ENCODE results near the gene OBI1.
A peak's percentile ranks its signal among the peaks of the same experiment; 100 is the strongest.

OBI1 gene, protein sequence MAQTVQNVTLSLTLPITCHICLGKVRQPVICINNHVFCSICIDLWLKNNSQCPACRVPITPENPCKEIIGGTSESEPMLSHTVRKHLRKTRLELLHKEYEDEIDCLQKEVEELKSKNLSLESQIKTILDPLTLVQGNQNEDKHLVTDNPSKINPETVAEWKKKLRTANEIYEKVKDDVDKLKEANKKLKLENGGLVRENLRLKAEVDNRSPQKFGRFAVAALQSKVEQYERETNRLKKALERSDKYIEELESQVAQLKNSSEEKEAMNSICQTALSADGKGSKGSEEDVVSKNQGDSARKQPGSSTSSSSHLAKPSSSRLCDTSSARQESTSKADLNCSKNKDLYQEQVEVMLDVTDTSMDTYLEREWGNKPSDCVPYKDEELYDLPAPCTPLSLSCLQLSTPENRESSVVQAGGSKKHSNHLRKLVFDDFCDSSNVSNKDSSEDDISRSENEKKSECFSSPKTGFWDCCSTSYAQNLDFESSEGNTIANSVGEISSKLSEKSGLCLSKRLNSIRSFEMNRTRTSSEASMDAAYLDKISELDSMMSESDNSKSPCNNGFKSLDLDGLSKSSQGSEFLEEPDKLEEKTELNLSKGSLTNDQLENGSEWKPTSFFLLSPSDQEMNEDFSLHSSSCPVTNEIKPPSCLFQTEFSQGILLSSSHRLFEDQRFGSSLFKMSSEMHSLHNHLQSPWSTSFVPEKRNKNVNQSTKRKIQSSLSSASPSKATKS

GRCh38 chr13:78658630-78659449 is at the start of gene OBI1:
OBI1 (minus strand) TSS chr13:78659155; CDS start chr13:78659120, 35 bp downstream.
- DNase-seq (ENCODE audit: low spot score) = peak; percentile 93

DNA sequence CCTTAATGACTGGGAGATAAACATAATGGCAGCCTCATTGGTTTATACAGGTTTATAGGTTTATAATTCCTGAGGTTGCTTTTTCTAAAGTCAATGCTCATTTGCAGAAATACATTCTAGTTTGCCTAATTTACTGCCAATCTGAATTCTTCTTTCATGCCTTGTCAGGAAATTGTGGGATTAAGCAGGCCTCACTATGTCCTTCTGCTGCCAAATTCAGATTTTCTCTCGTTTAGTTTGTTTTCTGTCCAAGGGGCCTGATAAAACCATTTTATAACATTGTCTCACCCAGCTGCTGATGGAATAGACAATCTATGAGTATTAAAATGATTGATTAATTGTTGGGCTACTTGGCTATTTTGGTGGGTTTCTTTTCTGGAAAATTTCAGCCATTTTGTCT is 42.4 kb upstream of the OBI1 start:
- no peak for DNase-seq (ENCODE audit: low spot score)

- no peak for DNase-seq (ENCODE audit: low spot score)
These were observed 41.4 kb upstream of the OBI1 start for GRCh38 chr13:78700121-78700910.

DNA sequence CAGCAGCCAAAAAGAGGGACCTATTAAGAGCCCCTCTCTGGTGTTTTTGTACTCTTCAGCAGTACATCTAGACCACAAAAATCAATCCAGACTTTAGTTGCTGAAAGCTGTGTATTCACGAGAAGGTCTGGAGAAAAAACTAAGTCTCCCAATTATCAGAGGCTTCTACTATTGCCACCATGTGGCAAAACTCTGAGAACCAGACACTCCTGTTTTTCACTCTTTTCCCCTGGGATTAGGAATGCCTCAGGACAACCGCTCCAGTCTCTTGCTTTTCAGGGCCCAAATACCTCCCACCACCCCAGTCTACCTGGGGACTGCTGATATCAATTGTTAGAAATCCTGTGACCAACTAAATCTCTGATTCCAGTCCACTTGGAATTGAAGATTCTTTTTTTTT is 30.1 kb upstream of the OBI1 start:
- no peak for DNase-seq (ENCODE audit: low spot score)

DNA sequence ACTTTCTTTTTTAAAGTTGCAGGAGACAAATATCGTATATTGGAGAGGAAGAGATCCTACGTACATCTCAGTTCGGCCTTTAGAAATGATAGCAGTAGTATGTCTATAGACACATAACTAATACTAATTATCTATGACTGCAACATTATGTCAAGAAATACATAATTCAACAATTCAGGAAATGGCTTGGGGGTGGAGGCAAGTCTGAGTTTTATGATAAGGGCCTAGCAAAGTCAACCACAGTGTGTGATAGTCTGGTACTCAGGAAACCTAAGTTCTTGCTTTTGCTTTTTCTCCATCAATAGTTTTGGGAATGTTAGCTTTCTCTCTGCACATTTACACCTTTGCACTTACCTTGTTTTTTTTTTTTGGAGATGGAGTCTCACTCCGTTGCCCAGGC is 27.5 kb upstream of the OBI1 start:
- no peak for DNase-seq (ENCODE audit: low spot score)

DNA sequence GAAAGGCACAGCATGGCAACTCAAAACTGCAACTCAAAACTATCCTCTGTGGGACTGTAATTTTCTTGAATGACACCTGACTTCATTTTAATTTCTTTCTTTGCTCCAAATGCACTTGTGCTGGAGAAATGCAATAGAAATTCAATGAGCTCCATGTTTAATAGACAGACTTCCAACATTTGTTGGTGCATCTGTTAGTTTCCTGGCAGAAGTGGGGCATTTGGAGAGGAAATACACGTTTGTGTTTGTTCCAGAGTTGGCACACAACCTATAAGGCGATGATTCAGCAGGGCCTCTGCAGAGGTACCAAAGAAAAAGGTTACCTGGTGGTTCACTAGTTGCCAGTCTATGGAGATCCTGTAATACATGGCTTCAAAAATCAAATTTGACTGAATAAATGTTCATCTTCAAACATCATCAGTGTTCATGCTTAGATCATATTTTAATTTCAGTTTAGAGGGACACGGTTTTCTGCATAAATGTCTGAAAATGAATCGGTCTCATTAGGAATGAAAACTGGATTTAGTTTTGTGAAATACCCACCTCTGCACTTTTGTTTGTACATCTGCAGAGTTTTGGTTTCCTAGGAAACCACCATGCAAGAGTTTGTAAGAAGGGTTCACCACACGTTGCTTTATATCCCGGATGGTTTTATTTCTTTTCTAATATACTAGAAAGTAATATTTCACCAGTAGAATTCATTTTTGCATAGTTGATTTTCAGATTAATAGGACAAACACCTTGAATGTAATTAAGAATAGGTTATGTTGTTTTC is 21.8 kb upstream of the OBI1 start:
- no peak for DNase-seq (ENCODE audit: low spot score)

DNA sequence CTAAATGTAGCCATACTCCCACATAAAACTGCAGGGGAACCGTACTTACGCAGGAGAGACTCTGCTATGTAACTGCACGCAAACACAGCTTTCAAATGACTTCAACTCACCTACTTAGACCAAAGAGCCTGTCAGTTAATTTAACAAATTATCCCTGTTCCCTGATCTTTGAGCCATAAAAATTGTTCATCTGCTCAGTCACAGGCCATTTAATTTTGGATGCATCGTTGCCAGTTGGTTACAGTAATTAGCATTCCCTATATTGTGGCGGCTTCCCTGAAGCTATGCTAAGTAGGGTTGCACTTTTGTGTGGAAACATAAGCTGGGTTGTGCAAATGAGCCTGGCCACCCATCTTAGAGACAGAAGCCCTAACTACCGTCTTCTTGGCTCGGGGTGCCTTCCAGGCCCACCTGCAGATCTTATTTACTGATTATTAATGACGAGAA is 21.2 kb upstream of the OBI1 start:
- no peak for DNase-seq (ENCODE audit: low spot score)

- DNase-seq (ENCODE audit: low spot score) = no peak
These were observed 20.4 kb upstream of the OBI1 start for GRCh38 chr13:78679329-78679728.

GRCh38 chr13:78675112-78675511 is 16.2 kb upstream of the OBI1 start:
- DNase-seq (ENCODE audit: low spot score) = no peak

- no peak for DNase-seq (ENCODE audit: low spot score)
These were observed 15.7 kb upstream of the OBI1 start for GRCh38 chr13:78674638-78675037.

- no peak for DNase-seq (ENCODE audit: low spot score)
These were observed 3.5 kb upstream of the OBI1 start for GRCh38 chr13:78662467-78662866.

DNA sequence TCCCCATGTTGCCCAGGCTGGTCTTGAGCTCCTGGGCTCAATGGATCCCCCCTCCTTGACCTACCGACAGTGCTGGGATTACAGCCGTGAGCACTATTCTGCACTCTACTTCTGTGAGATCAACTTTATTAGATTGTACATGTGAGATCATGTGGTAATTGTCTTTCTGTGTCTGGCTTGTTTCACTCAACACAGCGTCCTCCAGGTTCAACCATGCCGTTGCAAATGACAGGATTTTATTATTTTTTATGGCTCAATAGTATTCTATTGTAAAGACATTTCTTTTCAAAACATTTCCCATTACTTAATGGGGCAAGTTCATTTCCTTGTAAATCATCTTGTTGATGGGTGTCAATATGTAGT is 1.5 kb upstream of the OBI1 start:
- no peak for DNase-seq (ENCODE audit: low spot score)

DNA sequence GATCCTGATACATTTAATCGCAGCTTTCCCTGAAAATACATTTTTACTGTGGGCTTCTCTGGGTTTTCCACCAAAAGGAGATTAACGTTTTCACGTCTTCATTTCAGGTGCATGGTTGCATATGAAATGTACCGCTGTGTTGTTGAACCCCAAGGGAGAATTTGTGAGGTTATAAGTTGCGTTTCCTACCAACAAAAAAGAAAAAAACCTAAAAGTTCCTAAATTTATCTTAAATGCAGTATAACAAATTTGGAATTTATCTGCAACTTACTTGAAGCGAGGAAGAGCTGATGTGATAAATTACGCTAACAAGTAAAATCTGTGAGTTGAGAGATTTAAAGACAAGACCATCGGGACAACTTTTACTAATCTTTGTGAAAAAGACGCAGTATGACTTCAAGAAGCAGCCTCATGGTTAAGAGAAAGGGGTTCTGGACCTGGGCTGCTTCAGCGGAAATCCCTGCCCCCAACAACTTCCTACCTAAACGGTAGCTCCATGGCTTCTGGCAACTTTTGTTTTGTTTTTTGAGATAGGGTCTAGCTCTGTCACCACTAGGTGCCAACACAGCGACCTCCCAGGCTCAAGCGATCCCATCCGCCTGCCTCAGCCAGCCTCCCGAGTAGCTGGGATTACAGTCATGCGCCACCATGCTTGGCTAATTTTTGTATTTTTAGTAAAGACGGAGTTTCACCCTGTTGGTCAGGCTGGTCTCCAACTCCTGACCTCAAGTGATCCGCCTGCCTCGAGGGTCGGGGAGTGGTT is 958 bp upstream of the OBI1 start:
- no peak for DNase-seq (ENCODE audit: low spot score)

DNA sequence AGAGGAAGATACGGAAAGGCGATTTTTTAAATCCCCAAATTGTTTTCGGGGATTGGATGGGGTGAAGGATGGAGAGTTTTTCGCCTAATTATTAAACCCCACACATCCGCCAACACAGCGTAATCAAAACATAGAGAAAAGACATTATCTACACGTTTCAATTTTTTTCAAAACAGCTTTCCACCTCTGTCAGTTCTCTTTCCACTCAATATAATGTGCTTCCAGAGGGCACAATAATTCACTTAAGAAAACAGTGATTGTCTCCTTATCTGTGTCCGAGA is 435 bp upstream of the OBI1 start:
- DNase-seq (ENCODE audit: low spot score) = peak; percentile 4

DNA sequence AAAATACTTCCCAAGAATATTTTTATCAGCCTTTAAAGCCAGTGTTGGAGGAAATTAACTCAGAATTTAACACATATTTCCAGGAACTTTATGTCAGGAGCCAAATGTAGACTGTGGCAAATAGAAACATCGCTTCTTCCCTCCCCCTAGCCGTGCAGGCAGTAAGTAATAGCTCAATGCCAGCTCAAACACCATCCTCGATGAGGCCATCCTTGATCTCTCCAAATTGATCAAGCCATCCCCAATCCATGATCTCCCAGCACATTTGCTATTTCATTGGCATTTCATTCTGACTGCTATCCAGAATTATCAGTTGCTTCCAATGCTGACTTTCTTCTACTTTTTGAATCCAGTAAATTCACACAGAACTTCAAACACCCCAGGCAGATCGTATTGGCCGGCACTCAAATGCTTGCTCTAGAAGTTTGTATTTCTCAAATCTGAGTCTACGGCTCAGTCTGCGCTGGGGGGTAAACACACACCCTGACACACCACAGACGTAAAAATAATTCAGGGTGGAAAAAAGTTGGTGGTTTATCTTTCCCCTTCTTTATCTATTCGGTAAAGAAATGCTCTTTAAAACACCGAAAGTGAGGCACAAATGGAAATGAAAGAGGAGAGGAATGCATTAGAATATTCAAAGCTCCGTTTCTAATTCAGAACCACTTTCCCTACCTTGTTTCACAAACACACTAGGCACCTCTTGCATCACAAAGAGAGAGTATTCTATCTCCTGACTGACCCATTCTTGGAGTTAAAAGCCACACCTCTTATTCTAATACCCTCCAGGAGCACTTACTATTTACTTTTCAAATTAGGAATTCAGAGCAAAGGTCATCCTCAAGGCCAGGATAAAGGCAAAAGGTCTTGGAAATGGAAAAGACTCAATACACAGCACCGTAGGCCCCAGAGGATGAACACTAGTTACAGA is 991 bp downstream of the OBI1 start:
- peak; percentile 16 for DNase-seq (ENCODE audit: low spot score)

- DNase-seq (ENCODE audit: low spot score) = no peak
These were observed 3.0 kb downstream of the OBI1 start for GRCh38 chr13:78655906-78656305.

DNA sequence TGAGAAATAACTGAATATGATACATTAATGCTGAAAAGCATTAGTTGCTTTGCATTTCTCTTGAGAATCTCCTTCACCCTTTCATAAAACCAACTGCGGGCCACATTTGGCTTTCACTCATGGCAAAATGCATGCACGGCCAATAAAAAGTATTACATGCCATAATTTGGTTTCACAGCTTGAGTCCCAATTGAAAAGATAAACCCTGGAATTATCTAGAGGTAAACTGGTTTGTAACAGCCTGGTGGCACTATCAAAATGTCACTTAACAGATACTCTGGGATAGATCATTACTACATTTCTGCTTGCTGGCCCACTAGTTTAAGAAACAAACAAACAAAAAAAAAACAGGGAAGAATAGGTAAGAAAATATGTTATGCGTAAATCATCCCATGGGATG is 3.9 kb downstream of the OBI1 start:
- DNase-seq (ENCODE audit: low spot score) = no peak

GRCh38 chr13:78652651-78653050 is 6.3 kb downstream of the OBI1 start:
- no peak for DNase-seq (ENCODE audit: low spot score)

- DNase-seq (ENCODE audit: low spot score) = no peak
These were observed 8.3 kb downstream of the OBI1 start for GRCh38 chr13:78650717-78651083.

Measured in AG08396 (cell line).